Fibroblast of lung (primary cell): ENCODE data around the gene KLHL8. TPM values are rescaled to one million over a fixed set of nuclear protein-coding genes. Genes with fewer than 3 reads are reported as not detected.

Experiments
- DNase-seq, 2 donors: peaks; one replicate each; pipeline versions ENCODE4 v3.0.0 to v3.0.0-alpha.2; 2010; ENCODE audit warnings: low read depth in 2 of 2
- H2AFZ ChIP-seq: 2 replicates; pipeline ENCODE4 v1.5.1; 2012; ENCODE audit warnings: low read length, control low read depth, inconsistent platforms
- H3K27ac ChIP-seq: 2 replicates; pipeline ENCODE4 v1.5.1; 2011; ENCODE audit warnings: low read length, control low read depth; ENCODE audit not compliant: insufficient read depth
- H3K27me3 ChIP-seq: 2 replicates; pipeline ENCODE4 v1.5.1; 2011; ENCODE audit warnings: mild to moderate bottlenecking, low read length; ENCODE audit not compliant: control insufficient read depth, insufficient read depth
- H3K36me3 ChIP-seq: 2 replicates; pipeline ENCODE4 v1.5.1; 2011; ENCODE audit warnings: low read length; ENCODE audit not compliant: control insufficient read depth, insufficient read depth
- H3K4me1 ChIP-seq: 2 replicates; pipeline ENCODE4 v1.5.1; 2011; ENCODE audit warnings: low read length; ENCODE audit not compliant: control insufficient read depth, insufficient read depth; ENCODE audit errors: extremely low read depth
- H3K4me2 ChIP-seq: 2 replicates; pipeline ENCODE4 v1.5.1; 2011; ENCODE audit warnings: low read length, control low read depth; ENCODE audit not compliant: insufficient read depth; ENCODE audit errors: extremely low read depth
- H3K4me3 ChIP-seq, 4 experiments: fragments of 200-600 bp in 1 of 4; sonication (generic) in 1 of 4; replicated peaks in 1 of 4; 2 replicates each; pipeline ENCODE4 v1.5.1; 2011 to 2016; ENCODE audit warnings: low read length in 4 of 4, low read depth in 3 of 4, mild to moderate bottlenecking in 3 of 4, control low read depth in 2 of 4, inconsistent platforms in 1 of 4, mixed read lengths in 1 of 4; ENCODE audit not compliant: insufficient read depth in 1 of 4; ENCODE audit errors: control extremely low read depth in 1 of 4
- H3K79me2 ChIP-seq: 2 replicates; pipeline ENCODE4 v1.5.1; 2012; ENCODE audit warnings: mild to moderate bottlenecking, low read length, inconsistent platforms; ENCODE audit not compliant: control insufficient read depth, insufficient read depth
- H3K9ac ChIP-seq: 2 replicates; pipeline ENCODE4 v1.5.1; 2011; ENCODE audit warnings: mild to moderate bottlenecking, low read length, control low read depth; ENCODE audit not compliant: insufficient read depth
- H3K9me3 ChIP-seq: 2 replicates; pipeline ENCODE4 v1.5.1; 2012; ENCODE audit warnings: low read depth, low read length; ENCODE audit not compliant: control insufficient read depth, insufficient read depth
- H4K20me1 ChIP-seq: 2 replicates; pipeline ENCODE4 v1.5.1; 2011; ENCODE audit warnings: low read length; ENCODE audit not compliant: control insufficient read depth, insufficient read depth; ENCODE audit errors: extremely low read depth
- EZH2 ChIP-seq: IDR thresholded peaks from 2 replicates; pipeline ENCODE4 v1.5.1; 2012; ENCODE audit warnings: low read length, control low read depth, mild to moderate bottlenecking; ENCODE audit errors: missing control alignments
- polyA plus RNA-seq, 2 donors: library from polyadenylated mRNA; depleted of rRNA in 1 of 2; stranded (reverse) in 1 of 2; unstranded in 1 of 2; fragments of >200 nt; gene quantifications; 2 replicates each; pipeline ENCODE4 v1.2.1, GENCODE V29; 2011 to 2012; ENCODE audit warnings: missing spikeins in 1 of 2
- total RNA-seq: library from RNA; depleted of rRNA; stranded (reverse); fragments of >200 nt; gene quantifications from 2 replicates; pipeline ENCODE4 v1.2.1, GENCODE V29; 2014
- TF ChIP-seq, protein P1 (sequence below), 2 donors: IDR thresholded peaks in 1 of 2; conservative IDR thresholded peaks in 1 of 2; 1 replicate in 1 of 2; 2 replicates in 1 of 2; pipeline ENCODE4 v1.5.1; 2011 to 2012; ENCODE audit warnings: low read length in 2 of 2, control low read depth in 1 of 2, inconsistent platforms in 1 of 2, low read depth in 1 of 2, mild to moderate bottlenecking in 1 of 2

KLHL8 gene
- total and polyA plus RNA-seq, 2 donors (not counting 1 experiment from before 2014, with no cell fraction given): 8.8 to 15.7 TPM

DNA sequence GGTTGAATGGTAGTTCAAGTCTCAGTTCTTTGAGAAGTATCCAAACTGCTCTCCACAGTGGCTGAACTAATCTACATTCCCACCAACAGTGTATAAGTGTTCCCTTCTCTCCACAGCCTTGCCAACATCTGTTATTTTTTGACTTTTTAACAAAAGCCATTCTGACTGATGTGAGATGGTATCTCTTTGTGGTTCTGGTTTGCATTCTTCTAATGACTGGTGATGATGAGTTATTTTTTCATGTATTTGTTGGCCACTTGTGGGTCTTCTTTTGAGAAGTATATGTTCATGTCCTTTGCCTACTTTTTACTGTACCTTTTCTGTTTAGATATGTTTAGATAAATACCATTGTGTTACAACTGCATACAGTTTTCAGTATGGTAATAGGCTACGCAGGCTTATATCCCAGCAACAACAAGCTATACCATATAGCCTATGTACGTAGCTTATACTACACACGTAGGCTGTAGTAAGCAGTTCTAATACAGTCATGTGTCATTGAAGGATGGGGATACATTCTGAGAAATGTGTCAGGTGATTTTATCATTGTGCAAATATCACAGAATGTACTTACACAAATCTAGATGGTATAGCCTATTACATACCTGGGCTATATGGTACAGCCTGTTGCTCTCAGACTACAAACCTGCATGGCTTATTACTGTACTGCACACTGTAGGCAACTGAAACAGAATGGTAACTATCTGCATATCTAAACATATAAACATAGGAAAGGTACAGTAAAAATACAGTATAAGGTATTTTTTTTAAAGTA lies 28.1 kb downstream of the KLHL8 start:
- H3K79me2 ChIP-seq: no peaks in the 10 kb centered on the region
- no peak overlapping the region for H3K4me3 ChIP-seq
- no peaks in the 10 kb centered on the region for H4K20me1 ChIP-seq
- H3K27me3 ChIP-seq: no peaks in the 10 kb centered on the region
- TF ChIP-seq, protein P1, sequence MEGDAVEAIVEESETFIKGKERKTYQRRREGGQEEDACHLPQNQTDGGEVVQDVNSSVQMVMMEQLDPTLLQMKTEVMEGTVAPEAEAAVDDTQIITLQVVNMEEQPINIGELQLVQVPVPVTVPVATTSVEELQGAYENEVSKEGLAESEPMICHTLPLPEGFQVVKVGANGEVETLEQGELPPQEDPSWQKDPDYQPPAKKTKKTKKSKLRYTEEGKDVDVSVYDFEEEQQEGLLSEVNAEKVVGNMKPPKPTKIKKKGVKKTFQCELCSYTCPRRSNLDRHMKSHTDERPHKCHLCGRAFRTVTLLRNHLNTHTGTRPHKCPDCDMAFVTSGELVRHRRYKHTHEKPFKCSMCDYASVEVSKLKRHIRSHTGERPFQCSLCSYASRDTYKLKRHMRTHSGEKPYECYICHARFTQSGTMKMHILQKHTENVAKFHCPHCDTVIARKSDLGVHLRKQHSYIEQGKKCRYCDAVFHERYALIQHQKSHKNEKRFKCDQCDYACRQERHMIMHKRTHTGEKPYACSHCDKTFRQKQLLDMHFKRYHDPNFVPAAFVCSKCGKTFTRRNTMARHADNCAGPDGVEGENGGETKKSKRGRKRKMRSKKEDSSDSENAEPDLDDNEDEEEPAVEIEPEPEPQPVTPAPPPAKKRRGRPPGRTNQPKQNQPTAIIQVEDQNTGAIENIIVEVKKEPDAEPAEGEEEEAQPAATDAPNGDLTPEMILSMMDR (conservative IDR thresholded peaks at IDR 0.05 in 1 of 2, IDR thresholded peaks at IDR 0.05 in 1 of 2; ENCODE audit: low read depth in 1 of 2, low read length in 2 of 2): no peak
- no peak for TF ChIP-seq EZH2
- no peak overlapping the region for H3K9ac ChIP-seq
- H3K4me2 ChIP-seq: no peak overlapping the region
- H3K9me3 ChIP-seq: no peaks in the 10 kb centered on the region
- H2AFZ ChIP-seq: no peak overlapping the region
- H3K36me3 ChIP-seq: no peaks in the 10 kb centered on the region
- DNase-seq: peak in 1 of 2 donors; percentile 55
- no peak overlapping the region for H3K27ac ChIP-seq
- no peaks in the 10 kb centered on the region for H3K4me1 ChIP-seq

DNA sequence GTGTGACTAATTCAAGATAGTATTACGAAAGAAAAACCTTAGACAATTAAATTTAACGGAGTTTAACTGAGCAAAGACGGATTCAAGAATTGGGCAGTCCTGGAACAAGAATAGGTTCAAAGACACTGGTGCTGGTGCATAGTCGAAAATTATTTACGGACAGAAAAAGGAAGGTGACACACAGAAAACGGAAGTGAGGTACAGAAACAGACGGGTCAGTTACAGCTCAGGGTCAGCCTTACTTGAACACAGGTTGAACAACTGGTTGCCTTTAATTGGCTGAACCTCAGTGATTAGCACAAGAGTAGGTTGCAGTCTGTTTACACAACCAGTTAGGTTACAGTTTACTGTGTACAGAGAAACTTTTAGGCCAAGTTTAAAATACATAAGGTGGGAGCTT lies 31.5 kb downstream of the KLHL8 start:
- no peaks in the 10 kb centered on the region for H3K9me3 ChIP-seq
- no peak overlapping the region for H3K27ac ChIP-seq
- no peaks in the 10 kb centered on the region for H3K4me1 ChIP-seq
- no peaks in the 10 kb centered on the region for H3K27me3 ChIP-seq
- no peak overlapping the region for H3K4me2 ChIP-seq
- H3K4me3 ChIP-seq: no peak overlapping the region
- DNase-seq: no peak
- H2AFZ ChIP-seq: no peak overlapping the region
- H3K9ac ChIP-seq: no peak overlapping the region
- H4K20me1 ChIP-seq: no peaks in the 10 kb centered on the region
- H3K79me2 ChIP-seq: no peaks in the 10 kb centered on the region
- no peaks in the 10 kb centered on the region for H3K36me3 ChIP-seq
- TF ChIP-seq, protein P1 (conservative IDR thresholded peaks at IDR 0.05 in 1 of 2, IDR thresholded peaks at IDR 0.05 in 1 of 2; ENCODE audit: low read depth in 1 of 2, low read length in 2 of 2): no peak
- no peak for TF ChIP-seq EZH2

DNA sequence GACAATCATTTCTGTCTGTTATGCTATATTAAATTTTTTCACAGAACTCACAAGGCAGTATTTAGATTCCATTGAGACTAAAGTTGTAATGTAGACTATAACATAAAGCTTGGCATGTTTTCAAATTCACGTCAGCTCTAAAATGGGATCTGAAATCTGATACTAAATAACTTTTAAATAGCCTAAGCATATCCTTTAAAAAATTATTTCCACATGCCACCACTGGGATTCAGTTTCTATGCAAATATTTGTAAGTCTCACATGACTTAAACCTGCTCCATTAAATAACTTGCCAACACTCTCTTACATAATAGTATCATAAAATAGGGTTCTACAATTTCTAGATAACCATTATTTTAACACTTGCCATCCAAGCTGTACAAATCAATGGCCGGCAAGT lies 32.4 kb downstream of the KLHL8 start:
- no peaks in the 10 kb centered on the region for H3K36me3 ChIP-seq
- no peaks in the 10 kb centered on the region for H3K4me1 ChIP-seq
- H3K4me2 ChIP-seq: no peak overlapping the region
- no peaks in the 10 kb centered on the region for H3K9me3 ChIP-seq
- H3K79me2 ChIP-seq: no peaks in the 10 kb centered on the region
- TF ChIP-seq EZH2: no peak
- TF ChIP-seq, protein P1 (conservative IDR thresholded peaks at IDR 0.05 in 1 of 2, IDR thresholded peaks at IDR 0.05 in 1 of 2; ENCODE audit: low read depth in 1 of 2, low read length in 2 of 2): no peak
- H3K4me3 ChIP-seq: no peak overlapping the region
- no peak overlapping the region for H3K9ac ChIP-seq
- peak in 1 of 2 donors; percentile 67 for DNase-seq
- no peak overlapping the region for H2AFZ ChIP-seq
- H3K27ac ChIP-seq: no peak overlapping the region
- H3K27me3 ChIP-seq: no peaks in the 10 kb centered on the region
- H4K20me1 ChIP-seq: no peaks in the 10 kb centered on the region
